Esophagus squamous epithelium (tissue), 5 donors: ENCODE data around the gene CELSR1. TPM values are rescaled to one million over a fixed set of nuclear protein-coding genes. Genes with fewer than 3 reads are reported as not detected.
A peak's percentile ranks its signal among the peaks of the same experiment; 100 is the strongest.

ENCODE experiments used
- DNase-seq: peaks from one replicate; lab custom pipeline; 2025; lab: John Stamatoyannopoulos, UW
- H3K27ac ChIP-seq, 4 donors: fragments of 200-600 bp; sonication (generic); one replicate each; pipeline ENCODE4 v1.5.1; 2016 to 2019; ENCODE audit warnings: mild to moderate bottlenecking in 1 of 4
- H3K27me3 ChIP-seq, 4 donors: fragments of 200-600 bp; sonication (generic); 1 replicate in 3 of 4; 2 replicates in 1 of 4; pipeline versions ENCODE4 v1.5.1 to v1.6.0; 2017 to 2021; ENCODE audit warnings: antibody characterized with exemption in 1 of 4
- H3K36me3 ChIP-seq, 3 donors: fragments of 200-600 bp; sonication (generic); one replicate each; pipeline ENCODE4 v1.5.1; 2016 to 2019
- H3K4me1 ChIP-seq, 3 donors: fragments of 200-600 bp; sonication (generic); one replicate each; pipeline ENCODE4 v1.5.1; 2017 to 2019
- H3K4me3 ChIP-seq, 4 donors: fragments of 200-600 bp; sonication (generic); 1 replicate in 3 of 4; 2 replicates in 1 of 4; pipeline ENCODE4 v1.5.1; 2016 to 2019; ENCODE audit warnings: mild to moderate bottlenecking in 2 of 4, moderate library complexity in 1 of 4
- H3K9me3 ChIP-seq, 3 donors: fragments of 200-600 bp; sonication (generic); one replicate each; pipeline ENCODE4 v1.5.1; 2016 to 2019
- CTCF ChIP-seq, 6 experiments: fragments of 450-650 bp in 4 of 6; fragments of 200-600 bp in 2 of 6; sonication (generic) in 2 of 6; IDR thresholded peaks; one replicate each; pipeline ENCODE4 v1.5.1; 2016 to 2019; ENCODE audit warnings: antibody characterized with exemption in 6 of 6, mild to moderate bottlenecking in 4 of 6, moderate library complexity in 4 of 6
- POLR2A ChIP-seq, 4 donors: fragments of 450-650 bp; IDR thresholded peaks; one replicate each; pipeline ENCODE4 v1.6.1; 2017; ENCODE audit warnings: antibody characterized with exemption in 4 of 4, mild to moderate bottlenecking in 4 of 4, moderate library complexity in 3 of 4
- whole genome bisulfite sequencing, 2 donors: methylation state at CpG; one replicate each; pipeline ENCODE4 v1.1.5; 2018; 5-methylcytosine and 5-hydroxymethylcytosine counted together
- intact Hi-C: fragments of 100-400 bp; cut with DNase I; formaldehyde crosslinking; loops from one replicate; pipeline ENCODE4 v1.15.0; 2022
- total RNA-seq, 4 donors: library from RNA; depleted of rRNA; stranded (reverse); fragments of >200 nt; gene quantifications; one replicate each; pipeline ENCODE4 v1.1.0, GENCODE V29; 2016
- donor health status: DM: yes; HTN: yes; CAD: no.

CELSR1 gene
- total RNA-seq, 4 donors from 2014 or later: 38.7 to 50.6 (median 43.7) TPM

GRCh38 chr22:46390652-46391301 lies 146.6 kb downstream of the CELSR1 start:
- peak in 5 of 6 experiments; percentile 17 to 81 (median 46) for TF ChIP-seq CTCF (IDR thresholded peaks at IDR 0.05)
- TF ChIP-seq POLR2A (IDR thresholded peaks at IDR 0.05): no peak
- Histone ChIP-seq H3K27me3 (no peaks in the 10 kb centered on the region), H3K36me3 (peaks cover 0 to 57% (median 0%) of the 10 kb centered on the region in 3 donors), H3K4me3 (no peak overlapping the region), H3K9me3 (no peaks in the 10 kb centered on the region), H3K27ac (peak overlapping the region; percentile 42 to 72 (median 54)), H3K4me1 (peaks cover 0 to 28% (median 10%) of the 10 kb centered on the region in 3 donors)
- WGBS, 2 donors: 34 to 67% methylated on average over 3 to 25 of the region's 32 CpGs
- intact Hi-C loops: no loop called here
- no peak for DNase-seq

- no peak for DNase-seq
- H3K4me1 ChIP-seq: peaks cover 0 to 28% (median 10%) of the 10 kb centered on the region in 3 donors
- no peaks in the 10 kb centered on the region for H3K27me3 ChIP-seq
- H3K36me3 ChIP-seq: peaks cover 0 to 52% (median 0%) of the 10 kb centered on the region in 3 donors
- intact Hi-C loops: no loop called here
- H3K4me3 ChIP-seq: no peak overlapping the region
- no peaks in the 10 kb centered on the region for H3K9me3 ChIP-seq
- TF ChIP-seq POLR2A (IDR thresholded peaks at IDR 0.05) (no peak), CTCF (IDR thresholded peaks at IDR 0.05) (no peak)
- WGBS, 2 donors: 37 to 65% methylated on average over 5 to 8 of the region's 20 CpGs
- H3K27ac ChIP-seq: peak overlapping the region; percentile 42 to 72 (median 54)
Measured at GRCh38 chr22:46390105-46390651, 147.2 kb downstream of the CELSR1 start.

GRCh38 chr22:46389081-46389480 lies 148.3 kb downstream of the CELSR1 start:
- 76 to 87% methylated on average over 9 to 15 of the region's 30 CpGs for WGBS, 2 donors
- Histone ChIP-seq H3K27me3 (no peaks in the 10 kb centered on the region), H3K4me3 (no peak overlapping the region), H3K9me3 (no peaks in the 10 kb centered on the region), H3K4me1 (peaks cover 0 to 28% (median 10%) of the 10 kb centered on the region in 3 donors), H3K36me3 (peaks cover 0 to 54% (median 0%) of the 10 kb centered on the region in 3 donors), H3K27ac (no peak overlapping the region)
- intact Hi-C loops: no loop called here
- DNase-seq: no peak
- TF ChIP-seq CTCF (IDR thresholded peaks at IDR 0.05): no peak
- no peak for TF ChIP-seq POLR2A (IDR thresholded peaks at IDR 0.05)

- Histone ChIP-seq H3K27me3 (no peaks in the 10 kb centered on the region), H3K27ac (no peak overlapping the region), H3K4me1 (peaks cover 0 to 28% (median 10%) of the 10 kb centered on the region in 3 donors), H3K36me3 (peaks cover 0 to 54% (median 0%) of the 10 kb centered on the region in 3 donors), H3K9me3 (no peaks in the 10 kb centered on the region), H3K4me3 (no peak overlapping the region)
- no peak for DNase-seq
- intact Hi-C loops: no loop called here
- no peak for TF ChIP-seq CTCF (IDR thresholded peaks at IDR 0.05)
- TF ChIP-seq POLR2A (IDR thresholded peaks at IDR 0.05): no peak
- WGBS, 2 donors: 73 to 74% methylated on average over 4 to 8 of the region's 10 CpGs
Measured at GRCh38 chr22:46388647-46389046, 148.8 kb downstream of the CELSR1 start.

GRCh38 chr22:46387748-46388147 lies 149.7 kb downstream of the CELSR1 start:
- intact Hi-C loops: no loop called here
- peaks cover 0 to 54% (median 0%) of the 10 kb centered on the region in 3 donors for H3K36me3 ChIP-seq
- no peak for TF ChIP-seq POLR2A (IDR thresholded peaks at IDR 0.05)
- no peak for TF ChIP-seq CTCF (IDR thresholded peaks at IDR 0.05)
- H3K4me1 ChIP-seq: peaks cover 0 to 28% (median 10%) of the 10 kb centered on the region in 3 donors
- no peak for DNase-seq
- no peaks in the 10 kb centered on the region for H3K9me3 ChIP-seq
- H3K27ac ChIP-seq: no peak overlapping the region
- no peaks in the 10 kb centered on the region for H3K27me3 ChIP-seq
- WGBS, 2 donors: 80 to 100% methylated on average over 1 to 2 of the region's 11 CpGs
- H3K4me3 ChIP-seq: no peak overlapping the region
